GM19372 (cell line): ENCODE results near the gene RPL5.
A peak's percentile ranks its signal among the peaks of the same experiment; 100 is the strongest.

Experiments
- ATAC-seq: cut with Tn5 transposase; IDR thresholded peaks from one replicate; pipeline ENCODE4 v1.9.1; 2021; ENCODE audit warnings: mild to moderate bottlenecking, low read depth, moderate library complexity; ENCODE audit not compliant: unreplicated experiment

Gene RPL5

DNA sequence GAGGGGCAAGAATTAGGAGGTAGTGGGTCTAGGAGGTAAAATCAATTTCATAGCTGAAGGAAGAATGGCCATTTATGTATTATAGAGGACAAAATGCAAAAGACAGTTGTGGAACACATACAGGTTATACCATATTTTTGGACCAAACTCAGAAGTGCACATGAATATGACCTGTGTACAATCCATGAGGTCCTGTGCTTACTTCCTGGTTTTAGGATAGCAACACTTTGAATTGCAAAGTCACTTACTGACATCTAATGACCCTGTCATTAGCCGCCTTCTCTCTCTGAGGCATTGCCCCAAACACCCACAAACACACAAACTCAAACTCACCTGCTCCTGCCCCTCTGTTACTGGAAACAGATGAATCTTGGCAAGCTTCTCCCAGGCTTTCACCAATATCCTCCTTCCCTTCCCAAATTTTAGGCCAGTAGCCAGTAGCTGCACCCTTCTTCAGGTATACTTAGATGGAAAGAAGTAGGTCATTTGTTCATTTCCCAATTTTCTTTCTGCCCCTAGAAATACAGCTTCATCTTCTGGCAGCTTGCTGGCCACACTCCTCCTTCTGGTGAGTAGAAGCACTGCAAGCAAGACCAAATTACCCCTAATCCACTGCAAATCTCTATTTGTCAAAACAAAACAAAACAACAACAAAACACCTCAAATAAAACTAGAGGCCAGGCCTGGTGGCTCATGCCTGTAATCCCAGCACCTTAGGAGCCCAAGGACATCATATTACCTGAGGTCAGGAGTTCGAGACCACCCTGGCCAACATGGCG lies 13.7 kb upstream of the RPL5 start:
- peak; percentile 77 for ATAC-seq

DNA sequence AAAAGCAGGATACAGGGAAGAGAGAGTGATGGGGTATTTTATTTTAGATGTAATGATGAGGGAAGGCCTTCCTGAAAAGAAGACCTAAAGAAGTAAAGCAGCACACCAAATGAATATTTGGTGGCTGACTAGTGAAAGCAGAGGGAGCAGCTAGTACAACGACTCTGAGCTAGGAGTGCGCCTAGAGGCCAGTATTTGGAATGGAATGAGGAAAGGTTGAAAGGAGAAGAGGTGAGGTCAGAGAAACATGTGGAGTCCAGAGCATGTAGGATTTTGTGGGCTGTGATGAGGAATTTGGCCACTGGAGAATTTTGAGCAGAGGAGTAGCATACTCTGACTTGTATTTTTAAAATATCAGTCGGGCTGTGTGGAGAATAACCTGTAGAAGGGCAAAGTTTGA lies 11.8 kb upstream of the RPL5 start:
- no peak for ATAC-seq

DNA sequence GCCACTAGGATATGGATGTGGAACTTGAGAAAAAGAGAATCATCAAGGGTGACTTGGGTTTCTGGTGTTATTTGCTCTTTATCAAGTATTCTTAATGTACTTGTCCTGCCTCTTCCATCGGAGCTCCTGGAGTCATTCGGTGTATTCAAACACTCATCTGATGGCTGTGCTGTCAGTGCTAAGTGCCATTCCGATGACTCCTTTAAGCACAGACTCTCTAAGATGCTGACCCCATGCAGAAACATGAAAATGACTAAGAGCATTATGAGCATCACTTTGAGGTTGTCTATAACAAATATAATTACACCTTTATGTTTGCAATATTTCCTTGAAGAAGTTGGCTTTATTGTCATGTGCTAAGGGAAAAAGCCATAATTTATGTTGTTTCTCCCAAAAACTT lies 11.3 kb upstream of the RPL5 start:
- no peak for ATAC-seq

DNA sequence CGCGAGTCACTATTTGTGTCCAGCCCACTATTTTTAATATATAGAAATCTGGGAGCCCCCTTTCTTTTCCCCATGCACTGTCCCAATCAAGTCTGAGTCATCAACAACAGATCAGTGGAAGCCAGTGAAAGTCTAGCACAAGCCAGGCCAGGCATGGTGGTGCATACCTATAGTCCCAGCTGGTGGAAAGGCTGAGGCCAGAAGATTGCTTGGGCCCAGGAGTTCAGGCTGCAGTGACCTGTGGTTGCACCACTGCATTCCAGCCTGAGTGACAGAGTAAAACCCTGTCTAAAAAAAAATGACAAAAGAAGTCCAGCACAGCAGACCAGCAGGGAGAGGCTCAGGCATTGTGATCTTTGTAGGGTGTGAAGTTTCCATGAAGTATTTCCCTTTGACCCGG lies 9.0 kb upstream of the RPL5 start:
- no peak for ATAC-seq

DNA sequence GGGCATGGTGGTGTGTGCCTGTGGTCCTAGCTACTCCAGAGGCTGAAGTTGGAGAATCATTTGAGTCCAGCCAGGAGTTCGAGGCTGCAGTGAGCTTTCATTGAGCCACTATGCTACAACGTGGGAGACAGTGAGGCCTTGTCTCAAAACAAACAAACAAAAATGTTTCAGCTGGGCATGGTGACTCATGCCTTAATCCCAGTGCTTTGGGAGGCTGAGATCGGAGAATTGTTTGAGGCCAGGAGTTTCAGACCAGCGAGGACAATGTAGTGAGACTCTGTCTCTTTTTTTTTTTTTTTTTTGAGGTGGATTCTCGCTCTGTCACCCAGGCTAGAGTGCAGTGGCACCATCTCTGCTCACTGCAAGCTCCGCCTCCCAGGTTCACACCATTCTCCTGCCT lies 5.0 kb upstream of the RPL5 start:
- no peak for ATAC-seq

DNA sequence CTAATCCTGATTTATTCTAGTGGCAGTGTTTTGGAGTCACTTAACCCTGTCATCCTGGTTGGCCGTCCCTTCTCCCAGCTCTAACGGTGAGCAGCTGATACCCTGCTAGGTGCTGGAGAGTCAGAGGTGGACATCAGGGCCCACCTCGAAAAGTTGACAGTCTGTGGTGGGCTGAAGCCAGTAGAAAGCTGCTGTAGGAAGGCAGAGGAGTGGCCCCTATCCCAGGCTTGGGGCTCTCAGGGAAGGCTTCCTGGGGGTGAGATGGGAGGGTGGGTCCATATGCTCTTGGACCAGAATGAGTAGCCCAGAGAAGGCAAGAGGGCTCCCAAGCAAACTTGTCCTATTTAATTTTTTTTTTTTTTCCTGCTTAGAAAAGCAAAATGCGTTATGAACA lies 475 bp upstream of the RPL5 start:
- ATAC-seq, result no peak

DNA sequence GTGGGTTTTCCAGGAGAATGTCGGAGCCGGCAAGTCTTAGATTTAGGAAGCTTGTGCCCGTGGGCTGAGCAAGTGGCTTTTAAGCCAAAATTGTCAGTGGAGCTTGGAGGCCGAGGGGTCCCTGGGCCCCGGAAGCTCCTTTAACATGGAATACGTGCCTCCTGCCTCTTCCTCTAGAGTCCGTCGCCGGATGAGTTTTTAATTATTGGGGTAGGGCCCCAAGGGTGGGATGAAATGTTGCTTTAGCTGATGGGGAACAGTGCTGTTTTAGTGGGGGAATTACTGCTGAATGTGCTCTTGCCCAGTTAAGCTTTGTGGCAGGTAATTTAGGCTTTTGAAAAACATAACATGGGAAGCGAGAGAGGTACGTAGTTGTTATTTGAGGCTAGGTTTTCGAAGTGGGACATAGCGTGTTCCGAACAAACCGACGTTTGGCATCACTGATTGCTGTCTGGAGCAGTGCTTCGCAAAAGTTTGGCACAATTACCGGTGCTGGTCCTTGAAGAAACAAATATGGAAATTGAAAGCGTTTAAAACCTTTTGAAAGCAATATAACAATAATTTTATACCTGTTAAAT lies 786 bp downstream of the RPL5 start:
- no peak for ATAC-seq

DNA sequence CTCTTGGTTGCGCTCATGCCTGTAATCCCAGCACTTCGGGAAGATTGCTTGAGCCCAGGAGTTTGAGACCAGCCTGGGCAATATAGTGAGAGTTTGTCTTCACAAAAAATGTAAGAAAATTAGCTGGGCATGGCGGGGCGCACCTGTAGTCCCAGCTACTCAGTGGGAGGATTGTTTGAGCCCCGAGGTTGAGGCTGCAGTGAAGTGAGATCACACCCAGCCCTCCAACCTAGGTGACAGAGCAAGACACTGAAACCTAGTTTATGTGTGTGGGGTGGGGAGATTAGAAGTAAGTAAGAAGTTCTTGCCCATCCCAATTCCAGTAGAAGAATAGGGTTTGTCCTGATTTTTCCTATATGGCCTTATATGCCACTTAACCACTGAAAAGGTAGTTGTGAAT lies 2.0 kb downstream of the RPL5 start:
- no peak for ATAC-seq

DNA sequence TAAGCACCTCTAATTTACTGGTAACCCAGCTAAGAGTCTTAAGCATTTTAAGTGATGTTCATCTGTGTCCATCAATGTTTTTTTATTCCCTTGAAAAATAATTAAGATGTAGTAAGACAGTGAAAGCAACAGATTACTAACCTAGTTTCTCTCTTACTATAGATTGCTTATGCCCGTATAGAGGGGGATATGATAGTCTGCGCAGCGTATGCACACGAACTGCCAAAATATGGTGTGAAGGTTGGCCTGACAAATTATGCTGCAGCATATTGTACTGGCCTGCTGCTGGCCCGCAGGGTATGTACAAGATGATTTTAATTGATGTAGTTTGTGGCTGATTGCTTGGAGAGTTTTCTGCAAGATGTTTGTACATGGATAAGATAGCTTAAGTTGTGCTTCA lies 2.8 kb downstream of the RPL5 start:
- ATAC-seq, result no peak

DNA sequence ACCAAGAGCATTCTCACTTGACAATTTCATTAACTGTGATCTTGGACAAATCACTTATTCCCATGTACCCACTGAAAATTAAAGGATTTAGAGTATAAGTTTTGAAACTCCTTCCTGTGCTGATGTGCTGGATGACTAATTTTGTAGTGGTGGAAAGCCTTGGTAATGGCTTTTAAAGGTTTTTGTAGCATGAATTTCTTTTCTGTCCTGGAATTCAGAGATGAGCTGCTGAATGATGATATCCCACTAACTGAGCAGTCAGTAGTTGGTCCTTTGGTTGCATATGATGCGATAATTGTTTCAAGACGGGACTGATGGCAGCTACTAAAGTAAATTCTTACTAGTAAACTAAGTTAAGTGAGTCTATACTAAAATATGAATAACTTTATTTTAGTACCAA lies 5.2 kb downstream of the RPL5 start:
- ATAC-seq, result no peak

DNA sequence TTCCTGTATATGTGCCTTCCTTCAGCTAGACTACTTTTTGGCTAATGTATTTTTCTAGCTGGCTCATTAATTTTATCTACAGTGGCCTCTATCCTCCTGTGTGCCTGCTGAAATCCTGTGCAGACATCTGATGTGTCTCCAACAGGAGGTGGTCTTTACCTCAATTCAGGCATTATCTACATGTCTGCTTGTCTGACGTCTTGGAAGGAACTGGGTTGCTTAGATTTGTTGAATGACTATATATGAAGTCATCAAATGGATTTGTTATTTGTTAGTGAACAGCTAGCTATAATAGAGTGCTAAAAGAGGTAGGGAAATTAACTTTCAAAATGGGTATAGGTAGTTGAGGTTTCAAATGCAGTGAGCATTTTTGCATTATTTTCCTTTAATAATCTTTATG lies 6.7 kb downstream of the RPL5 start:
- ATAC-seq, result no peak

DNA sequence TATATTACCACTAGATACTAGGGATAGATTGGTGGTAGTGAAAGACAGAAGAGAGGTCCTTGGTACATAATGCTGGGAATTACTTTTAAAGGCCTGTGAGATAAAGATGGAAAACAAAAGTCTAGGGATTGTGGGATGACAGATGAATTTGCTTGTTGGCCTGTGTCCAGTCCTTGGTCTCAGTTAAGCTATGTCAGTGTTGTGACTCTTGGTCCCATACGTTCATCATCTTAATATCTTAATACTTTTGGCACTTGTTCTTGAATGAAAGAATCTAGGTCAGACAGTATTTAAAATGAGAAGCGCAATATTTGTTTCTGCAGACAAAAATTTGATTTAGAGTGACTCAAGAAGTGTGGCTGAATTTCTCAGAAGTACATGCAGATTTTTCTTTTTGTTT lies 7.6 kb downstream of the RPL5 start:
- no peak for ATAC-seq

DNA sequence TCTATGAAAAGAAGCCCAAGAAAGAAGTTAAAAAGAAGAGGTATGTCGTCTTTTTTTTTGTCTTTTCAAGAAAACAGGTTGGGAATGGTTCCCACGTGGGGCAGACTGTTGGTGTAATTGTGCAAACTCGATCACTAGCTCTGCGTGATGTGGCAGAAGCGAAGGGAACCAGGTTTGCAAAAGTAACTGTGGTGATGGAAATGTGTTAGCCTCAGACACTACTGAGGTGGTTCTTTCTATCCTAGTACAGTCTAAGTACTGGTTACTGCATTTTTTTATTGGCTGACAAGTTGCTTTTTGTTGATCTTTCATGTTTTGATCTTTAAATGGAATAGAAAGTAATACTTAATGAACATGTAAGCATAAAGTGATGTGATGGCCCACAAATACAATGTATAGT lies 8.8 kb downstream of the RPL5 start:
- ATAC-seq, result no peak

DNA sequence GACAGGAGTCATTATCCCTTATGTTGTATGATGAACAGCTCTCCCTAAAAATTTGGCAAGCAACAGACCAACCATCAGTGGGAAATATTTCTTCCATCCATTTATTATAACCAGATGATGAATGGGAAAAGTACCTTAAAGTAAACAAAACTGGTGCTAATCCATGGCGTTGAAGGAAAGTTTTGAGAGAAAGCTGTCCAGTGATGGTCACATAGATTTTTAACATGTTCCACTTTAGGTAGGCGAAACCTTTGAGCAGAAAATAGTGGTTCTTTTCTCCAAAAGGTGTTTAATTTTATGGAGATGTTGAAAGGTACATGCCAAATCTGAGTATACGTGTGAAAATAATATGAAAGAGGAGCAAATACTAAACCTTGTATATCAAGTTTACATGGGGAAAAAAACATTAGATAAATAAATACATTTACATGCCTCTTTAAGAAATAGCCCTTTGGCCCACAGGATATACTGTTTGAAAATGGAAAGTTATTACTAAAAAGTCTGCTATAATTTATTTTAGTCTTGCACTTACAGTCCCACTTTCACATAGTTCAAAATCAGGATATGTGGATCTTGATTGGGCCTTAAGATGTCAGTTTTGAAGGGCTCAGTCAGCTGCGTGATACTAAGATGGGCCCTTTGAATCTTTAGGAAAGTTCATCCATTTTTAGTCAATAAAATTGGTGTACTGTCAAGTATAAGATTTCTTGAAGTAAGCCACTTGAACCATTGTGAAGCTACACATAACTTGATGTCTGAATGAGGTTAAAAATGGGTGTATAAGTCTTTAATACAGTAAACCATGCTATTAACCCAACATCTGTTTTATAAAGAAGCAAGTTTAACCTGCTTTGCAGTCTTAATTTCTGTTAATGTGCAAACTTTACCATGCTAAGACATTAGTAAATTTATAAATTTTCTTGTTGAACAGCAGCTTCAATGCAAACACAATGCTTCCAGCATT lies 10.5 kb downstream of the RPL5 start:
- ATAC-seq, result no peak

DNA sequence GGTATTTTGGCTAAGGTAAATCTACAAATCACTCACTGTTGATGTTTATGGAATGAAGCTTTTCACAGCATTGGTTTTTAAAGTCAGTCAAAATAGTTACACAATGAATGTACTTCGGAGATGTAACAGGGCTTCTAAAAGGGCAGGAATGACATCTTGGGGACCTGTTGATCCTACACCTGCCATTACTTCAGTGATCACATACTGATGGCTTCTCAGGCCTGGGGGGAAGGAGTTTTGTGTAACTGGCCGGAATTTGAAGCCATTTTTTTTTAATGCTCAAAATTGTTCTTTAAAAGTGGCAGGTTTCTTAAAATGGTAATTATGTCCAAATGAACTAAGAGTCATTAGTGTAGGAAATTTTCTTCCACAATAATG lies 11.2 kb downstream of the RPL5 start:
- ATAC-seq, result no peak

DNA sequence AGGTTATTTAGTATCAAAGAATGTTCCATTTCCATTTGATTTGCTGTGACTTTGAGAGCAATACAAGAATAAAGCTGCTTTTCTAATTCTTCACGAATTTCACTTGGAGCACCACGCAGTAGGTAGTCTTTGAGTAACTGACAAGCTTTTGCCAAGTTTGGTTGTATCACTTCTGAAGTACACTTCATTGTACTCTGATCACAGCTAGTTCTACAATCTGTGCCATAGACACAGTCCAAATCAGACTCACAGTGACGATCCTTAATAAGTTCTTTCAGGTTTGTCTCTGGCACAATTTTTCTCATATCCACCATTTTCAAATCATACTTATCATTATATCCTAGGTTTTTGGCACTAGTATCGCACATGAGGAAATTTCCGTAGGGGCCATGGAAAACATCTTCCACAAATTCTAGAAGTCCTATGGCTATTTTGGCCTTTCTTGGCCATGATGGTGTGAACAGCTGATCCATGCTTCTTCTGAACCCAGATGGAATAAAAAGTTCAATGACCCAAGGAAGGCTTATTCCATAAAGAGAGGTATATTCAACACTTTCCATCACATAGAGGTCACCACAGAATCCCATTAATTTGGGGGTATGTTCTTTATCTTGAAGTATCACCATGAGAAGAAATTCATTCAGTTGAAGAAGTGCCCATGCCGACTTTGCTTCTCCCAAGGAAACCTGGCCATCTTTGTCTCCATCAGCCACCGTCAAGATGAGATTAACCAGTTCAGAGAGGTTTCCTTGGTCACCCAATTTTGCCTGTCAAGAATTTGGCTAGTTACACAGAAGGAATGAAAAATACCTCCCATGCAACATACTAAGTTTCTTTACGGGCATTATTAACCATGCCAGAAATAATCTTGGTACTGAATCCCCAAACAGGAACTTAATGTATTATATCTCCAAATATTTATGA lies 11.9 kb downstream of the RPL5 start:
- no peak for ATAC-seq

DNA sequence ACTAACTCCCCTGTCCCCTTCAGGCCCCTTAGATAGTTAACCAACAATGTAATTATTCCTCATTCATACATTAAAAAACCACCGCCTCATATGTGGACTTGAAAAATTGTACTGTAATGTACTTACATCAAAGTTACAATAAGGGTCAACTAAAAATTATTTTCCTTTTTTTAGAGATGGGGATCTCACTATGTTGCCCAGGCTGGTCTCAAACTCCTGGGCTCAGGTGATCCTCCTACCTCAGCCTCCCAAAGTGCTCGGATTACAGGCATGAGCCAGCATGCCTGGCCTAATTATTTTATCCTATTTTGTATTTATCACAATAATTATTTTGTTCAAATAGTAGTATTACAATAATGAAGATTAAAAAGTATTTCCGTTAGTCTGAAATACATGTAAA lies 12.6 kb downstream of the RPL5 start:
- no peak for ATAC-seq

DNA sequence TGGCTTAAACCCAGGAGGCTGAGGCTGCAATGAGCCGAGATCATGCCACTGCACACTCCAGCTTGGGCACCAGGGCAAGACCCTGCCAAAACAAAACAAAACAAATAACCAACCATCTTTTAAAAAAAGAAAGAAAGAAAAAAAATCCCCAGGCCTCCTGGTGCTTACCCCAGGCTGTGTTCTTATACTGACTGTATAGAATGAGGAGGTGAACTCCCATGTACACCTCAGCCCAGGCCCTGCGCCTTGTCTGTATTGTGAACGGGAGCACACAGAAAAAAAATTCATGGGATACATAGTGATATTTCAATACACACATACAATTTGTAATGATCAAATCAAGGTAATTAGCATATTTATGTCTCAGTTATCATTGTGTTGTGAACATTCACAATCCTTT lies 14.1 kb downstream of the RPL5 start:
- no peak for ATAC-seq

DNA sequence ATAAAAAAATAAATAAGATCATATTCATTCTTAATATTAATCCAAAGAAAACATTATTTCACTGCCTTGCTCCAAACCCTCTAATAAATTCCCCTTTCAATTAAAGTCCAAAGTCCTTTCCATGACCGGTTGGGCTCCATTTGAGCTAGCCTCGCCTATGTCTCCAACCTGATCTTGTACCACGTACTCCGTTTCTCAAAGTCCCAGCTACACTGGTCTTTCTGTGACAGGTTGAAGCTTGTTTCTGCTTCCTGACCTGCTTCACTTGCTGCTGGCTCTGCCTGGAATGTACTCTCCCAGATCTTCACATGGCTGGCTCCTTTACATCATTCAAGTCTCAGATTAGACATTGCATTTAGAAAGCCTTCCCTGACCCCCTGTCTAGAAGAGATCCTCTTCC lies 16.4 kb downstream of the RPL5 start:
- ATAC-seq, result no peak

DNA sequence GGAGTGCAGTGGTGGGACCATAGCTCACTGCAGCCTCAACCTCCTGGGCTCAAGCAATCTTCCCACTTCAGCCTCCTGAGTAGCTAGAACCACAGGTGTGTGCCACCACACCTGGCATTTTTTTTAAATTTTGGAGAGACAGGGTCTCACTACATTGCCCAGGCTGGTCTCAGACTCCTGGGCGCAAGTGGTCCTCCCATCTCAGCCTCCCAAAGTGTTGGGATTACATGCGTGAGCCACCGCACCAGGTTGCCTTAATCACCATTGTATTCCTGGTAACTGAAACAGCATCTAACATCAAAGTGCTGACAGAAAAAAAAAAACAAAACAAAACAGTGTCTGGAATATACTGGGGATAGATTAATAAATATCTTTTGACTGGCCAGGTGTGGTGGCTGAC lies 18.2 kb downstream of the RPL5 start:
- no peak for ATAC-seq

DNA sequence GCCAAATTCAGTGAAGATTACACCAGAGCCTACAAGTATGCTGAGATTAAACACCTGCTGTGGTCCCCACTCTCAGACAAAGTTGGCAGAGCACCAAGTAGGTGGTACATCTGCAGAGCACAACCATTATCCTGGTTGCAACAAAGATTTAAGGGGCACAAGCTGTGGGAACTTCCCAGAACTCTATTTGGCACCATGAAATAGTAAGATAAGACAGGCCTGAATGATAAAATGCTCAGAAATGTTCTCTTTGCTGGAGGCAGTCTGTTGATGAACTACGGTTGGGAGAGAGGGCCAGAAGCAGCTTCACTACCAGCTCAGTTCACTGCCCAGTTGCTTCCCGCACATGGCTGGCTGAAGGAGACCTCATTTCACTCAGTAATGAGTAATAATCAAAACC lies 19.9 kb downstream of the RPL5 start:
- ATAC-seq, result no peak
